LNCAP (cell line): ENCODE measurements around the gene PLA2G12A.

ENCODE experiments used
- TF ChIP-seq, protein P1 (sequence below): fragments of 450-650 bp; IDR thresholded peaks from 2 replicates; pipeline ENCODE4 v1.5.1; 2017; ENCODE audit warnings: mild to moderate bottlenecking

PLA2G12A gene

DNA sequence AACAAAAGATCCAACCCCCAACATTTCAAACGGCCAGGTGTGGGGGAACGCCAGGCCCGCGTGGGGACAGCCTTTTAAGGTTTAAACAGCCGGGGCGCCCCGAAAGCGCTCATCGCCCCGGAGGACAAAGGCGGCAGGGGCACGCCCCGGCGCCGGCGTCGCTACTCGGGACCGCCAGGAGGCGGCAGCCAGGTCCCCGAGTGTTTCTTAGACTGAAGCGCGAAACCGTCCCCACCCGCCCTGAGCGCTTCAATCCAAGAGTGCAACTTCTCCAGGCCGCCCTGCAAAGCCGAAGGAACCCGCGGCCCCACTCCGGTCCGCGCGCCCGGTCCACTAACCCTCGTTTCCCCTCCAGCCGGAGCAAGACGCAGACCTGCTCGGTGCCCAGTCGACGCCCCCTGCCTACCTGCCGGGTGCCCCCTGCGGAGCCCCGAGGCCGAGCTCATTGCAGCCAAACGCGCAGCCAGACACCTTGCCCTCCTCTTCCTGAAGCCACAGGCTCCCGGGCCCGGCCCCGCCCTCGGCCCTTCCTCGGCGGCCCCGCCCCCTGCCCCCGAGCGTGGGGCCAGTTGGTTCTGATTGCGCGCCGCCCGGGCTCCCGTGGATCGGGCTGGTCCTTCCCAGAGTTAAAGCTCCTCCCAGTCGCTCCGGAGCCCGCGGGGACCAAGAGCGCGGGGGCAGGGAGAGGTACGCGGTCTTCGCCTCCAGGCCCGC is 26.8 kb downstream of the PLA2G12A start, which contains the start of gene CASP6:
TSS of gene CASP6 (minus strand) at position 496 of the 714 bp plus-strand sequence. CDS start at position 446, 50 bp downstream.
- TF ChIP-seq, protein P1, sequence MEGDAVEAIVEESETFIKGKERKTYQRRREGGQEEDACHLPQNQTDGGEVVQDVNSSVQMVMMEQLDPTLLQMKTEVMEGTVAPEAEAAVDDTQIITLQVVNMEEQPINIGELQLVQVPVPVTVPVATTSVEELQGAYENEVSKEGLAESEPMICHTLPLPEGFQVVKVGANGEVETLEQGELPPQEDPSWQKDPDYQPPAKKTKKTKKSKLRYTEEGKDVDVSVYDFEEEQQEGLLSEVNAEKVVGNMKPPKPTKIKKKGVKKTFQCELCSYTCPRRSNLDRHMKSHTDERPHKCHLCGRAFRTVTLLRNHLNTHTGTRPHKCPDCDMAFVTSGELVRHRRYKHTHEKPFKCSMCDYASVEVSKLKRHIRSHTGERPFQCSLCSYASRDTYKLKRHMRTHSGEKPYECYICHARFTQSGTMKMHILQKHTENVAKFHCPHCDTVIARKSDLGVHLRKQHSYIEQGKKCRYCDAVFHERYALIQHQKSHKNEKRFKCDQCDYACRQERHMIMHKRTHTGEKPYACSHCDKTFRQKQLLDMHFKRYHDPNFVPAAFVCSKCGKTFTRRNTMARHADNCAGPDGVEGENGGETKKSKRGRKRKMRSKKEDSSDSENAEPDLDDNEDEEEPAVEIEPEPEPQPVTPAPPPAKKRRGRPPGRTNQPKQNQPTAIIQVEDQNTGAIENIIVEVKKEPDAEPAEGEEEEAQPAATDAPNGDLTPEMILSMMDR: peak; percentile 54

DNA sequence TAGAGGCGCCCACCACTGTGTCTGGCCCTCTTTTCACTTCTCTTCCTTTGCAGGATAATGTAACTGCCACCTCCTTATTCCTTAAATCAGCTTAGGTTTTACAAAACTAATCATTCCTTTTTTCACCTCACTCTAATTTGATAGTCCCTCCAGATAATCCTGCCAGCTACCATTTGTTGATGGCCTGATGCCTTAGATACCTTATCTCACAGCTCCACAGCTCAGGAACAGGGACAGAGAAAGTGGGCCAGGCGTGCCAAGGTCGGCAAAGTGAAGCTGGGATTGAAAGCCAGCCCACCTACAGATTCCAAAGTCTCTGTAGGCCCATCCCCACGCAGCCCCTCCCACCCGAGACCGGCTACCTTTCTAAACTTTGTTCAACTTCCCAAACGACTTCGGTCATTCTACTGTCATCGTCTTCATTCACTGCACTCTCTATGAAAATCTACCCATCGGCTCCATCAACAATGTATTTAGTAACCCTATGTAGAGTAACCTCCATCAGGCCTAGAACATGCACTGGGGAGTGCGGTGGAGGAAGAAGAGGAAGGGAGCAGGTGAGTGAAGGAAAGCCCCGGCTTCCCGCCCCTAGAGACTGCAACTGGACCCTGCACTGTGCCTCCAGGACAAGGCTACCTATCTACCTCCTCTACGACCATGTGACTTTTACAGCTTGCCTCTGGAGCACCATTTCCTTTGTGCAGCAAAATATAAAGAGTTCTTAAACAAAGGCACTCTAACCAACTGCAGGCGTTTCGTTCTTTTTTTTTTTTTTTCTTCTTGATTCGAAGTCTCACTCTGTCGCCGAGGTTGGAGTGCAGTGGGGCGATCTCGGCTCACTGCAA is 28.1 kb downstream of the PLA2G12A start:
- TF ChIP-seq, protein P1: no peak

DNA sequence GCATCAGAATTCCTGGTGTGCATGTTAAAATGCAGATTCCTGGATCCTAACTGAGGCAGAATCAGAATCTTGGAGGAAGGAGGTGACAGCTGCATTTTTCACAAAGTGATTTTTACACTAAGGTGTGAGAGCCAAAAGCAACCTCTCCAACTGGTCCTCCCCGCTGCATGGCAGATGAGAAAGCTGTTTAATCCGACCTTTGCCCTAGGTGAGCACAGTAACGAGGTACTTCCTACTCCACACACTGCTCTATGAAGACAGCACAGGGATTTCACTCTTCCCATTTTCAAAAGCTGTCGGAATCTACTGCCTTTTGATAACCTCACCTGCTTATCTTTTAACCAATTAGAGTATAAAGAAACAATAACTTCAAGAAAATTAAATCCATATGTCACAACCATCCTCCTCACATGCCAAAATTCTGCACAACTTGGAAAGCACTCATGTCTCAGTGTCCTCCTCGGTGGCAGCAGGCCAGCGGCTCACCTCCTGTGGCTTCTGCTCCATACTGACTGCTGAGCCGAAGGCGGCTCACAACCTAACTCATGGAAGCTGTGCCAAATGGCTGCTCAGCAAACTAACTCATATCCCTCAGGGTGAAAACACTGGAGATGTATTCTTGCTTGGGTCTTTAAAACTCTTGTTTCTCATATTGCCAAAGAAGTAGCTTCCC is 30.2 kb downstream of the PLA2G12A start:
- TF ChIP-seq, protein P1: no peak

DNA sequence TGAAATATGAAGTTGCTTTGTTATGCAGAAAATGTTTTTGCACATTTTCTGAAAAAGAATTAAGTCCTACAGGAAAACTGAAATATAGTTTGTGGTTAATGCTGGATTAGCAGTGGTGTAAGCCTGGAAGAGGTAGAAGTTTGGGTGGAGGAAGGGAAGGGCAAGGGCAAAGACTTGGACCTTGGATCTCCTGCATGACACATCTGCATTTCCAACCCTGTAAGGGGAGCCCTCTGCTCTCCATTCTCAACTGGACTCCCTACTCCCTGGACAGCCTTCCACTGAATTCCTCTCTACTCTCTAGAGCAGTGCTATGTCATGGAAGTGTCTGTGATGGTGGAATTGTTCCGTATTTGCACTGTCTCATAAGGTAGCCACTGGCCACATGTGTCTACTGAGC is 31.2 kb downstream of the PLA2G12A start:
- TF ChIP-seq, protein P1: no peak

DNA sequence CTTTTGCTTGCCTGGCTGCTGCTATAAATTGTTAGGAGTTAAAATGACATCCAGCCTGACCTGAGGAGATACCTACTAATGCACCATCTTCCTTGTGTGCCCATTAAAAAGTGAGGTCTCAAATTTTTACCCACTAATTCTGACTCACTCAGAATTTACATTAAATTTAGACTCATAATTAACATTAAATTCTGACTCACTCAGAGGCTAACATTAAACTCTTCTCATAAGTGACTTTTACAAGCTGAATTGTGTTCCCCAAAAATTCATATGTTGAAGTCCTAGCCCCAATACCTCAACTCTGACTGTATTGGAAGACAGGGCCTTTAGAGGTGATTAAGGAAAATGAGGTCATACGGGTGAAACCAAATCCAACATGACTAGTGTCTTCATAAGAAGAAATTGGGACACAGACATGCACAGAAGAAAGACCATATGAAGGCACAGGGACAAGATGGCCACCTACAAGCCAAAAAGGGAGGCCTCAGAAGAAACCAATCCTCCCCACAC is 38.4 kb downstream of the PLA2G12A start:
- TF ChIP-seq, protein P1: no peak

DNA sequence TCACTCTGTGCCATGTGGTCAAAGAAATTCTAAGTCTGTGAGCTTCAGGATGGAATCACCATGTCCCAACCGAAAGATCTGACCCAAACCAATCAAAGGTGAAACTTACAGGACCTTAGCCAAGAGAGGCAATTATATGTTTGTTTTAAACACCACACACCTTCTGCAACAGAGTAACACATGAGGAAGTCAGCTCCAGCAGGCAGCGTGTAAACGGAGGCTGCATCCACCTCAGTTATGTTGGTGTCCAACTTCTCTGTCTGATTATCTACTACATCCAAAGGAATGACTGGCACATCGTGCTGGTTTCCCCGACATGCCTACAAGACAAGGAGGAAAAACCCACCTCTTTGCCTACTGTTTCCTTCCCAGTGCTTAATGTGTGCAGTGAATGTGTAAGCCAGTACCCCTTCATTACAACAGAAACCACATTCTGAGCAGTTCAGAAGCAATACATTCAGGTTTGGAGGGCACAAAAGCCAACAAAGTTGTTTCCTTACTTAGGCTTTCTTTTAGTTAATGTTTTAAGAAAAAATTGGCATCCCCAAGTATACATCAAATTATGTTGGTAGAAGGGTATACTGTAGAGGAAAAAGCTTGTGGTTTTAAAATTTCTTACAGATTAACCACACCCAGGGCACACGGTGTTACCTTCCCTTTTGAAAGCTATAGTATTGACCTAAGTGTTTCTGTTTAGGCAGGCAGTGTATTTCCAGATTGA is 39.0 kb downstream of the PLA2G12A start:
- TF ChIP-seq, protein P1: no peak

DNA sequence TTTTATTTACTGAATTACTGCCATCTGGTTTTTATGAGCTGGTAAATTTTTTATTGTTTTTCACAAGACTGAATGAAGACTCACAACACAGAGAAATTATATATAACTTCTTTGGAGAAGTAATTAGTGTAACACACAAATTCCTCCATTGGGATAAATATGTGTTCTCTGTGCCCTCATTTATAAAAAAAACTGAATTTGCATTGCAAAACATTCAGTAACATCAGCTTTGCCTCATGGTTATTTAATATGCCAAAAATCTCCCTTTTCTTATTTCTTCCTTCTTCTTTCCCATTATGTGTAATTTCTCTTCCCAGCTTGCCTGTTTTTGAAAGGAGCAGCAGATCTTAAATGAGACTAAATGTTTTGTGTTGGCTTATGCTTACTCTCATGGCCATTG is 45.1 kb downstream of the PLA2G12A start:
- TF ChIP-seq, protein P1: no peak
